Body of pancreas (tissue), 4 donors: ENCODE results near the gene PTPRJ. TPM values are rescaled to one million over a fixed set of nuclear protein-coding genes. Genes with fewer than 3 reads are reported as not detected.
"Not testable (repeated sequence)": the region's sequence is repeated elsewhere in the genome, so short reads cannot be mapped to it uniquely, and the experiment has no call there.

ENCODE experiments used
- ATAC-seq: fragments of 150-250 bp; one replicate; pipeline ENCODE4 v1.9.1; 2016
- DNase-seq, 4 donors: peaks; one replicate each; pipeline ENCODE4 v3.0.0-alpha.2; 2019
- H3K27ac ChIP-seq, 4 donors: fragments of 200-600 bp; sonication (generic); 1 replicate in 3 of 4; 2 replicates in 1 of 4; pipeline versions ENCODE4 v1.5.1 to v1.6.1; 2016 to 2019; ENCODE audit warnings: mild to moderate bottlenecking in 1 of 4, mixed read lengths in 1 of 4, moderate library complexity in 1 of 4
- H3K27me3 ChIP-seq, 2 donors: fragments of 200-600 bp; sonication (generic); one replicate each; pipeline ENCODE4 v1.6.0; 2016; ENCODE audit warnings: mild to moderate bottlenecking in 1 of 2
- H3K36me3 ChIP-seq, 2 donors: fragments of 200-600 bp; sonication (generic); replicated peaks in 1 of 2; 2 replicates each; pipeline ENCODE4 v1.5.1; 2016; ENCODE audit warnings: low read depth in 2 of 2; ENCODE audit not compliant: insufficient read depth in 1 of 2
- H3K4me1 ChIP-seq: fragments of 200-600 bp; sonication (generic); one replicate; pipeline ENCODE4 v1.6.0; 2016
- H3K4me3 ChIP-seq, 2 donors: fragments of 200-600 bp; sonication (generic); 1 replicate in 1 of 2; 2 replicates in 1 of 2; pipeline ENCODE4 v1.5.1; 2016 to 2019
- H3K9me3 ChIP-seq, 3 donors: fragments of 200-600 bp; sonication (generic); 1 replicate in 2 of 3; 2 replicates in 1 of 3; pipeline ENCODE4 v1.5.1; 2016
- POLR2A ChIP-seq, 3 donors: fragments of 450-650 bp; IDR thresholded peaks; one replicate each; pipeline ENCODE4 v1.6.1; 2016; ENCODE audit warnings: antibody characterized with exemption in 3 of 3, mild to moderate bottlenecking in 2 of 3
- WGBS, 2 donors: methylation state at CpG; one replicate each; pipeline ENCODE4 v1.1.5; 2017; 5-methylcytosine and 5-hydroxymethylcytosine counted together
- intact Hi-C: fragments of 100-400 bp; cut with DNase I; formaldehyde crosslinking; loops from one replicate; pipeline ENCODE4 v1.15.1; 2023
- total RNA-seq, 2 donors: library from RNA; depleted of rRNA; stranded (reverse); fragments of >200 nt; gene quantifications; one replicate each; pipeline ENCODE4 v1.1.0, GENCODE V29; 2016
- TF ChIP-seq, protein P1 (sequence below), 7 experiments: fragments of 450-650 bp in 4 of 7; fragments of 200-600 bp in 3 of 7; sonication (generic) in 3 of 7; IDR thresholded peaks; one replicate each; pipeline ENCODE4 v1.5.1; 2016 to 2019; ENCODE audit warnings: antibody characterized with exemption in 7 of 7

Gene PTPRJ
- total RNA-seq, 2 donors from 2014 or later = 10.9 to 17.1 TPM

DNA sequence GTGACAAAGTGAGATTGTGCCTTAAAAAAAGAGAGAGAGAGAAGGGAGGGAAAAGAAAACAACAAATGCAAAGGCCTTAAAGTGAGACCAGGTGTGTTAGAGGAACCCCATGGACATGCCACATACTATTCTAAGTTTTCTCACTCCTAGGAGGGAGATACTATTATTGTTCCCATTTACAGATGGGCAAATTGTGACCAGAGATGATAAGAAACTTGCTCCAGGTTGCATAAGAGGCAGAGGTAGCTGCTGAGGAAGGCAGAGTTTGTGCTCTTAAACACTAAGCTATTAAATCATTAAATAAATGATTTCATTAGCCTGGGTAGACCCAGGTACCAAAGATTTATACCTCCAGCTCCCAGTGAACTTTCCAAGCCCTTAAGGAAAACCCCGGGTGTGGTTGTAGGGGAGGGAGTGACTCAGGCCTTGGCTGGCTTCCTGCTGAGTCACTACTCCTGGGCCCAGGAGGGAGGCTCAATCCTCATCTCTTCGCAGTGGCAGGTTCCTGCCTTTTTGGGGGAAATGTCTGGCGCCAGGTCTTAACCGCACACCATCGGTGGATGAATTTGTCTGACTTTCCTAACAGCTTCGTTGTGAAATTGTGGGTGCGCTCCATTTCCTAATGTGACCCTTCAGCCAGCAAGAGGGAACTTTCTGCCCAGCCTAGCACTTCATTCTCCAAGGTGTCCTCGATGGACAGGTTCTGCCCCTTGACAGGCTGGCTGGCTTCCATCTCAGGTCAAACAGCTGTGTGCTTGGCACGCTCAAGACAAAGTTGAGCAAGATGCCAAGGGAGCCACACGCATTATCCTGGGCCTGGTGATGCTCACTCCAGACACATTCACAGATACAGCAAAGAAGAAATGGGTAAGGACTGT is 33.4 kb upstream of the PTPRJ start:
- Histone ChIP-seq H3K4me3 (no peak overlapping the region), H3K4me1 (no peaks in the 10 kb centered on the region), H3K36me3 (no peaks in the 10 kb centered on the region), H3K9me3 (no peaks in the 10 kb centered on the region), H3K27me3 (no peaks in the 10 kb centered on the region), H3K27ac (peak overlapping the region in 2 of 4 donors; percentile 14 to 32)
- no peak for TF ChIP-seq POLR2A (IDR thresholded peaks at IDR 0.05)
- TF ChIP-seq, protein P1, sequence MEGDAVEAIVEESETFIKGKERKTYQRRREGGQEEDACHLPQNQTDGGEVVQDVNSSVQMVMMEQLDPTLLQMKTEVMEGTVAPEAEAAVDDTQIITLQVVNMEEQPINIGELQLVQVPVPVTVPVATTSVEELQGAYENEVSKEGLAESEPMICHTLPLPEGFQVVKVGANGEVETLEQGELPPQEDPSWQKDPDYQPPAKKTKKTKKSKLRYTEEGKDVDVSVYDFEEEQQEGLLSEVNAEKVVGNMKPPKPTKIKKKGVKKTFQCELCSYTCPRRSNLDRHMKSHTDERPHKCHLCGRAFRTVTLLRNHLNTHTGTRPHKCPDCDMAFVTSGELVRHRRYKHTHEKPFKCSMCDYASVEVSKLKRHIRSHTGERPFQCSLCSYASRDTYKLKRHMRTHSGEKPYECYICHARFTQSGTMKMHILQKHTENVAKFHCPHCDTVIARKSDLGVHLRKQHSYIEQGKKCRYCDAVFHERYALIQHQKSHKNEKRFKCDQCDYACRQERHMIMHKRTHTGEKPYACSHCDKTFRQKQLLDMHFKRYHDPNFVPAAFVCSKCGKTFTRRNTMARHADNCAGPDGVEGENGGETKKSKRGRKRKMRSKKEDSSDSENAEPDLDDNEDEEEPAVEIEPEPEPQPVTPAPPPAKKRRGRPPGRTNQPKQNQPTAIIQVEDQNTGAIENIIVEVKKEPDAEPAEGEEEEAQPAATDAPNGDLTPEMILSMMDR (IDR thresholded peaks at IDR 0.05) = no peak
- ATAC-seq (peak; percentile 87), DNase-seq (peak; percentile 53 to 75 (median 71))
- intact Hi-C loops = no loop called here
- 47% methylated on average over 10 of the region's 10 CpGs for WGBS, 2 donors

DNA sequence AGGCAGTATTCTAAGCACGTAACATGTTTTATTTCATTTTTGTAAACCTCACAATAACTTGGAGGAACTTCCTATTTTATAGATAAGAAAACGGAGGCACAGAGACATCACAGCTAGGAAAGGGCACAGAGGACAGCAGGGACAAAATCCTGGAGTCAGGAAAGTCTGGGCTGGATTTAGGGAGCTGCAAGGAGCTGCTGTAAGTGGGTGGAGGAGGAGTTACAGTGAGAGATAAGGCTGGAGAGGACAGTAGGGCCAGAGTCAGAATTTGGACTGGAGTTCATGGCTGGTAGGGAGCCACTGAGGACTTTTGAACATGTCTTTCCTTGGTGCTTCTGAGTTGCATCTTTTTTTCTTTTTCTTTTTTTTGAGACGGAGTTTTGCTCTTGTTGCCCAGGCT is 32.2 kb upstream of the PTPRJ start:
- TF ChIP-seq, protein P1 (IDR thresholded peaks at IDR 0.05) = no peak
- TF ChIP-seq POLR2A (IDR thresholded peaks at IDR 0.05) = no peak
- ATAC-seq (no peak), DNase-seq (no peak)
- H3K4me1 ChIP-seq = no peaks in the 10 kb centered on the region
- WGBS, 2 donors = 62 to 64% methylated on average over 3 of the region's 3 CpGs
- intact Hi-C loops = no loop called here
- H3K27ac ChIP-seq = no peak overlapping the region
- H3K27me3 ChIP-seq = no peaks in the 10 kb centered on the region
- H3K36me3 ChIP-seq = no peaks in the 10 kb centered on the region
- H3K9me3 ChIP-seq = no peaks in the 10 kb centered on the region
- no peak overlapping the region for H3K4me3 ChIP-seq

DNA sequence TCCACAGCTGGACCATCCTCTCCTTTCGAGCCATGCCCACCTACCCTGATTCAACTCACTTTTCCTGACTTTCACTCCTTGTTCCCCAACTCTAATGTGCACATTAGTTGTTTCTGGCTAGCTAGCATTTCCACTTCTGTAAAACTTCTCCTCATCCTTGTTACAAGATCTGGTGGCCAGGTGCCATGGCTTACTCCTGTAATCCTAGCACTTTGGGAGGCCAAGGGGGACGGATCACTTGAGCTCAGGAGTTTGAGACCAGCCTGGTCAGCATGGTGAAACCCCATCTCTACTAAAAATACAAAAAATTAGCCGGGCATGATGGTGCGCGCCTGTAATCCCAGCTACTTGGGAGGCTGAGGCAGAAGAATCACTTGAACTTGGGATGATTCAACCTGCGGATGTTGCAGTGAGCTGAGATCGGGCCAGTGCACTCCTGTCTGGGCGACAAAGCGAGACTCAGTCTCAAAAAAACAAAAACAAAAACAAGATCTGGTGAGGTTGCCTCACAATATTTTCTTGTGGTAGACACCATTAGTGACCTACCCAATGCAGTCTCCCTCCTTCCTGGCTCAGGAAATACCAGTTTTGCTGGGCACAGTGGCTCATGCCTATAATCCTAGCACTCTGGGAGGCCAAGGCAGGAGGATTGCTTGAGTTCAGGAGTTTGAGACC is 31.2 kb upstream of the PTPRJ start:
- H3K4me1 ChIP-seq, H3K4me3 ChIP-seq, H3K27ac ChIP-seq, H3K36me3 ChIP-seq, intact Hi-C loops, H3K27me3 ChIP-seq, ATAC-seq, H3K9me3 ChIP-seq, DNase-seq: not testable (repeated sequence)
- 84 to 86% methylated on average over 9 of the region's 9 CpGs for WGBS, 2 donors

DNA sequence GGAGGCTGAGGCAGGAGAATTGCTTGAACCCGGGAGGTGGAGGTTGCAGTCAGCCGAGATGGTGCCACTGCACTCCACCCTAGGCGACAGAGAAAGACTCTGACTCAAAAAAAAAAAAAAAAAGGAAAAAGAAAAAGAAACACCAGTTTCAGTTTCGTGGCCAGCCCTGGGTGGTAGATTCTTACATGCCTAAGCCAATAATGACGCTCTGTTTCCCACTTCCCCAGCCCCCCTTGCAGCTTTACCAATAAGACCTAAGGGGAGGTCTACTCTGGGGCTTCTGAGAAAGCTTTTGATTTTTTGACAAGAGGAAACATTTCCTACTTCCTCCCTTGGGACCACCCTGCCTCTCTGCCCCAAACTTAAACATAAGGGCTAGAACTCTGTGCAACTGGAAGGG is 30.0 kb upstream of the PTPRJ start:
- no peak overlapping the region for H3K27ac ChIP-seq
- H3K4me3 ChIP-seq = no peak overlapping the region
- no peak for TF ChIP-seq POLR2A (IDR thresholded peaks at IDR 0.05)
- TF ChIP-seq, protein P1 (IDR thresholded peaks at IDR 0.05) = no peak
- intact Hi-C loops = no loop called here
- no peaks in the 10 kb centered on the region for H3K9me3 ChIP-seq
- peak in 1 of 4 donors; percentile 20 for DNase-seq
- WGBS, 2 donors = 71 to 80% methylated on average over 5 of the region's 5 CpGs
- ATAC-seq = no peak
- H3K36me3 ChIP-seq = no peaks in the 10 kb centered on the region
- no peaks in the 10 kb centered on the region for H3K4me1 ChIP-seq
- no peaks in the 10 kb centered on the region for H3K27me3 ChIP-seq

DNA sequence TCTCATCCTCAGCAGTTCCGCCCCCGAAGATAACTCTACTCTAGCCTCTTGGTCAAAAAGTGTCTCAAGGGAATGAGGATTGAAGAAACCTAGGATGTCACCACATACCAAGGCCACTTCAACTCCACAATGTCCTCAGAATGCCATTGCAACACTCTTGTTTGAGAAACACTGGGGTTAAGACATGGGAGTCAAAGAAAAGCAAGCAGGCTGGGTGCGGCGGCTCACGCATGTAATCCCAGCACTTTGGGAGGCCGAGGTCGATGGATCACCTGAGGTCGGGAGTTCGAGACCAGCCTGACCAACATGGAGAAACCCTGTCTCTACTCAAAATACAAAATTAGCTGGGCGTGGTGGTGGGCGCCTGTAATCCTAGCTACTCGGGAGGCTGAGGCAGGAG is 28.9 kb upstream of the PTPRJ start:
- ATAC-seq, intact Hi-C loops, H3K4me3 ChIP-seq: not testable (repeated sequence)

More for the DNA sequence above, 28.9 kb upstream of the PTPRJ start:
- not testable (repeated sequence) for H3K36me3 ChIP-seq, H3K9me3 ChIP-seq, DNase-seq, H3K4me1 ChIP-seq, H3K27ac ChIP-seq, H3K27me3 ChIP-seq
- WGBS, 2 donors = 86 to 97% methylated on average over 10 to 12 of the region's 12 CpGs
